Right lobe of liver (tissue), 4 donors: Measurements from ENCODE around the gene PALMD.

ENCODE experiments used
- POLR2A ChIP-seq: fragments of 450-650 bp; IDR thresholded peaks from one replicate; pipeline ENCODE4 v1.6.1; 2017; ENCODE audit warnings: antibody characterized with exemption, mild to moderate bottlenecking
- TF ChIP-seq, protein P1 (sequence below), 4 donors: fragments of 200-600 bp in 3 of 4; fragments of 450-650 bp in 1 of 4; IDR thresholded peaks; one replicate each; pipeline versions ENCODE4 v1.5.1 to v1.8.0; 2016 to 2022; ENCODE audit warnings: antibody characterized with exemption in 4 of 4, mild to moderate bottlenecking in 2 of 4
- donor health status: DM: no; HTN: no; CAD: no.
- donor health status: DM: no; HTN: no; CAD: no.
- donor health status: DM: no; HTN: yes; CAD: no.

DNA sequence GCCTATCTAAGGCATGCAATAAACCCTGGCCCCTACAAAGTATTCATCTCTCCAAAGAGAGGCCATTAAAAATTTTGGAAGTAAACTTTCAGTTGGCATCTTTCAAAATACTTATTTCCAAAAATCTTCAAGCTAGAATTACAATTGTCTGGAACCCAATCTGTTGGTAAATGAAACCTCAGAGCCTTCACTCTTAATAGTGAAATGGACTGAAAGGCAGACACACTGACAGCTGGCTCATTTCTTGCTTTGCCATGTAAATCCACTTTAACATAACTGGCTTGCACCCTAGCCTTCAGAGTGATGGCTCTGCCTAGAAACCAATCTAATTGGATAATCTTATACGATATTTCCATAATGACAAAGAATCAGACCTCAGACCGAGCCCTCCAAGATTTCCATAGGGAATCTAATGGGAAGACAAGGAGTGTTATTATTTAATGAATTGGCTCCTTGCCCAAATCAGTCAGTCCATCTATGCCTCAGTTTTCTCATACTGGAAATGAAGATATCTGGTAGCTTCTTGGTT, 9.2 kb upstream of the PALMD start:
- TF ChIP-seq, protein P1, sequence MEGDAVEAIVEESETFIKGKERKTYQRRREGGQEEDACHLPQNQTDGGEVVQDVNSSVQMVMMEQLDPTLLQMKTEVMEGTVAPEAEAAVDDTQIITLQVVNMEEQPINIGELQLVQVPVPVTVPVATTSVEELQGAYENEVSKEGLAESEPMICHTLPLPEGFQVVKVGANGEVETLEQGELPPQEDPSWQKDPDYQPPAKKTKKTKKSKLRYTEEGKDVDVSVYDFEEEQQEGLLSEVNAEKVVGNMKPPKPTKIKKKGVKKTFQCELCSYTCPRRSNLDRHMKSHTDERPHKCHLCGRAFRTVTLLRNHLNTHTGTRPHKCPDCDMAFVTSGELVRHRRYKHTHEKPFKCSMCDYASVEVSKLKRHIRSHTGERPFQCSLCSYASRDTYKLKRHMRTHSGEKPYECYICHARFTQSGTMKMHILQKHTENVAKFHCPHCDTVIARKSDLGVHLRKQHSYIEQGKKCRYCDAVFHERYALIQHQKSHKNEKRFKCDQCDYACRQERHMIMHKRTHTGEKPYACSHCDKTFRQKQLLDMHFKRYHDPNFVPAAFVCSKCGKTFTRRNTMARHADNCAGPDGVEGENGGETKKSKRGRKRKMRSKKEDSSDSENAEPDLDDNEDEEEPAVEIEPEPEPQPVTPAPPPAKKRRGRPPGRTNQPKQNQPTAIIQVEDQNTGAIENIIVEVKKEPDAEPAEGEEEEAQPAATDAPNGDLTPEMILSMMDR (IDR thresholded peaks at IDR 0.05): no peak
- TF ChIP-seq POLR2A: no peak
